Neural progenitor cell (in vitro differentiated cells): ENCODE results near the gene TMCC1.

Source experiments
- EZH2 ChIP-seq: fragments of 200-600 bp; sonication (generic); IDR thresholded peaks from 2 replicates; pipeline ENCODE4 v1.6.1; 2017; ENCODE audit warnings: antibody characterized with exemption, mild to moderate bottlenecking, moderate library complexity
- EZH2phosphoT487 ChIP-seq: fragments of 200-600 bp; sonication (generic); IDR thresholded peaks from 2 replicates; pipeline ENCODE4 v1.6.1; 2017; ENCODE audit warnings: antibody characterized with exemption
- TF ChIP-seq, protein P1 (sequence below): fragments of 200-600 bp; sonication (generic); IDR thresholded peaks from 2 replicates; pipeline ENCODE4 v1.5.1; 2017; ENCODE audit warnings: antibody characterized with exemption, mild to moderate bottlenecking

DNA sequence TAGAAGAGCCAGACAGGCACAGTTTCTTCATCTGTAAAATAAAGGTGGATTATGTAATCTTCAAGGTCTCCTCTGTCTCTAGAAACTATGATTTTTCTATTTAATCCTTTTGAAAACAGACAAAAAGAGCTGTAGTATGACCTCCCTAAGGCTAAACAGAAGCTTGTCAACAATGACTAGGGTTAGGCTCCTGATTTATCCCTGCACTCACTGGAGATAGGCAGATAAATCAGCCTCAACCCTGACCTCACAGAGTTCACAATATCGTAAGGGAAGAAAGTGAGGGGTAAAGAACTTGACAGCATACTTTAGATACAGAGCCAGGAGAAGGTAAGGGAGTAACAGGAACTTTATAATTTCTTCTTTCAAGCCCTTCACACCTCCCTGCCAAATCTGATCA is 124.8 kb downstream of the TMCC1 start:
- TF ChIP-seq, protein P1, sequence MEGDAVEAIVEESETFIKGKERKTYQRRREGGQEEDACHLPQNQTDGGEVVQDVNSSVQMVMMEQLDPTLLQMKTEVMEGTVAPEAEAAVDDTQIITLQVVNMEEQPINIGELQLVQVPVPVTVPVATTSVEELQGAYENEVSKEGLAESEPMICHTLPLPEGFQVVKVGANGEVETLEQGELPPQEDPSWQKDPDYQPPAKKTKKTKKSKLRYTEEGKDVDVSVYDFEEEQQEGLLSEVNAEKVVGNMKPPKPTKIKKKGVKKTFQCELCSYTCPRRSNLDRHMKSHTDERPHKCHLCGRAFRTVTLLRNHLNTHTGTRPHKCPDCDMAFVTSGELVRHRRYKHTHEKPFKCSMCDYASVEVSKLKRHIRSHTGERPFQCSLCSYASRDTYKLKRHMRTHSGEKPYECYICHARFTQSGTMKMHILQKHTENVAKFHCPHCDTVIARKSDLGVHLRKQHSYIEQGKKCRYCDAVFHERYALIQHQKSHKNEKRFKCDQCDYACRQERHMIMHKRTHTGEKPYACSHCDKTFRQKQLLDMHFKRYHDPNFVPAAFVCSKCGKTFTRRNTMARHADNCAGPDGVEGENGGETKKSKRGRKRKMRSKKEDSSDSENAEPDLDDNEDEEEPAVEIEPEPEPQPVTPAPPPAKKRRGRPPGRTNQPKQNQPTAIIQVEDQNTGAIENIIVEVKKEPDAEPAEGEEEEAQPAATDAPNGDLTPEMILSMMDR = no peak
- TF ChIP-seq EZH2phosphoT487 (no peak), EZH2 (no peak)
